Kidney epithelial cell (primary cell): ENCODE measurements around the gene S100A10. TPM values are rescaled to one million over a fixed set of nuclear protein-coding genes. Genes with fewer than 3 reads are reported as not detected.

Experiments used
- DNase-seq: peaks from one replicate; pipeline ENCODE4 v3.0.0-alpha.2; 2010; ENCODE audit warnings: low read depth
- H3K27me3 ChIP-seq: 2 replicates; pipeline ENCODE4 v1.6.0; 2011; ENCODE audit warnings: low read length; ENCODE audit not compliant: control insufficient read depth, insufficient read depth
- H3K36me3 ChIP-seq: 2 replicates; pipeline ENCODE4 v1.5.1; 2011; ENCODE audit warnings: low read length; ENCODE audit not compliant: control insufficient read depth, insufficient read depth
- H3K4me3 ChIP-seq: 2 replicates; pipeline ENCODE4 v1.5.1; 2011; ENCODE audit warnings: low read depth, mild to moderate bottlenecking, control low read depth, low read length
- total RNA-seq: library from RNA; depleted of rRNA; stranded (reverse); fragments of >200 nt; gene quantifications from 2 replicates; pipeline ENCODE4 v1.2.3, GENCODE V29; 2015
- TF ChIP-seq, protein P1 (sequence below): IDR thresholded peaks from 2 replicates; pipeline ENCODE4 v1.5.1; 2011; ENCODE audit warnings: mild to moderate bottlenecking, moderate library complexity, low read length, control low read depth, inconsistent platforms; ENCODE audit not compliant: insufficient read depth, poor library complexity, severe bottlenecking

S100A10 gene
- total RNA-seq, 1 donor from 2014 or later, result 230 TPM

DNA sequence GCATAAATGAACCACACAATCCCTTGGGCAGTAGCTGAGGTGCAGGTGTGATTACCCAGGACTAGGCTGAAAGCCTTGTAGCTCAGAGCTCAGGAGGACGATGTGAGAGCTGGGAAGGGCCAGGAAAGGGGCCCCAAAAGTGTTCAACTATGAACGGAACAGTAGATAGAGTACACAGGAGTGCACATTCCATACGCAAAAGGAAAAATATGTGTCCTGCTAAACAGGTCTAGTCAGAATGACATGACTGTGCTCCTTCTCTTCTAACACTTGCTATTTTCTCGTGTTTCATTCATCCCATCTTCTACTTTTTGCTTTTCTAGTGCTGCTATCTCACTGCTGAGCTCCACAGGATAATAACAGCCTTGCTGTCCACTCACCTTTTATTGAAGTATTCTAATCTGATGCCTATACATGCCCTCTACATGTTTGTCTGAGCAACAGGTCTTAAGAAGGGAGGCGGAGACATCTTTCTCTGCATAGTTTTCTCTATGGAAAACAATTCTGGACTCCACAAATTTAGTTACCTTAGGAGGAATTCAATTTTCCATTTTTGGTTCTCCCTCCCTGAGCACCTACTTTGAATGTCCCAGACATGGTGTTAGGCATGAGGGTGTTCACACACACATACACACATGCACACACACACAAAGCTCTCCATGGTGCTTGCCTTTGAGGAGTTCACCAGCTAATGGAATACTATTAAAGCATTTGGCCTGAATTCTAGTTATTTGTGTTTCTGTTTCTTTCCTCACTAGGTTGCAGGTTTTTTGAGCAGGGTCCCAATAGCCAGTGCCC lies 3.4 kb downstream of the S100A10 start:
- Histone ChIP-seq H3K4me3 (peak overlapping the region; percentile 6), H3K36me3 (peaks cover 2% of the 10 kb centered on the region), H3K27me3 (no peaks in the 10 kb centered on the region)
- no peak for DNase-seq
- TF ChIP-seq, protein P1, sequence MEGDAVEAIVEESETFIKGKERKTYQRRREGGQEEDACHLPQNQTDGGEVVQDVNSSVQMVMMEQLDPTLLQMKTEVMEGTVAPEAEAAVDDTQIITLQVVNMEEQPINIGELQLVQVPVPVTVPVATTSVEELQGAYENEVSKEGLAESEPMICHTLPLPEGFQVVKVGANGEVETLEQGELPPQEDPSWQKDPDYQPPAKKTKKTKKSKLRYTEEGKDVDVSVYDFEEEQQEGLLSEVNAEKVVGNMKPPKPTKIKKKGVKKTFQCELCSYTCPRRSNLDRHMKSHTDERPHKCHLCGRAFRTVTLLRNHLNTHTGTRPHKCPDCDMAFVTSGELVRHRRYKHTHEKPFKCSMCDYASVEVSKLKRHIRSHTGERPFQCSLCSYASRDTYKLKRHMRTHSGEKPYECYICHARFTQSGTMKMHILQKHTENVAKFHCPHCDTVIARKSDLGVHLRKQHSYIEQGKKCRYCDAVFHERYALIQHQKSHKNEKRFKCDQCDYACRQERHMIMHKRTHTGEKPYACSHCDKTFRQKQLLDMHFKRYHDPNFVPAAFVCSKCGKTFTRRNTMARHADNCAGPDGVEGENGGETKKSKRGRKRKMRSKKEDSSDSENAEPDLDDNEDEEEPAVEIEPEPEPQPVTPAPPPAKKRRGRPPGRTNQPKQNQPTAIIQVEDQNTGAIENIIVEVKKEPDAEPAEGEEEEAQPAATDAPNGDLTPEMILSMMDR, result no peak

DNA sequence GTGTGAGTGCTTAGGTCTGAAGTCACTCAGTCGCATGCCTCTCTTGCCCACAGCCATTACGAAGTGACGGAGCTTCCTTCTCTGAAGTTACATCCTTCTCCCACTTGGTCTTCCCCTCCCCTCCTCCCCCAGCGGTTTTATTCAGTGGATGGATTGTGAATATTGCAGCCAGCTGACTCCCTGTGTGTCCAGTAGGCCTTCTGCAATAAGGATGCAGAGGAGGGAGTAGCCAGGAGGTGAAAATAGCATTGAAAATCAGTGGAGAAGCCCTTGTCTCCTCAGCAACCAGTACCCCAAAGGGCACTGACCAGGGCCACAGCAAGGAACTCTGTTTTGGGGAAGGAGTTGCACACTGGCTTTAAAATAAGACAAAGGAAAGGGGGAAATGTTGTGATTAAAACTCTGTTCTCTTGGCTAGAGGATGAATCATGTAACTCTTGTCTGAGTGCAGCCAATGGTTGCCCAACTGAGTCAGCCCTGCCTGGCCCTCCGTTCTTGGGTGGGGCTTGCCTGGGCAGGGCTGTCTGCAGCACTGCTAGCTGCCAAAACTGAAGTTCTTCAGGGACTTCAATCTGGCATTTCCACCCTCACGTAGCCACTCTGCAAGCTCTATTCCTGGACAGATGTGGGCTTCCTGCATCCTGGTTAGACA lies 4.3 kb downstream of the S100A10 start:
- peaks cover 4% of the 10 kb centered on the region for H3K36me3 ChIP-seq
- no peak overlapping the region for H3K4me3 ChIP-seq
- no peak for DNase-seq
- H3K27me3 ChIP-seq, result no peaks in the 10 kb centered on the region
- TF ChIP-seq, protein P1, result no peak

DNA sequence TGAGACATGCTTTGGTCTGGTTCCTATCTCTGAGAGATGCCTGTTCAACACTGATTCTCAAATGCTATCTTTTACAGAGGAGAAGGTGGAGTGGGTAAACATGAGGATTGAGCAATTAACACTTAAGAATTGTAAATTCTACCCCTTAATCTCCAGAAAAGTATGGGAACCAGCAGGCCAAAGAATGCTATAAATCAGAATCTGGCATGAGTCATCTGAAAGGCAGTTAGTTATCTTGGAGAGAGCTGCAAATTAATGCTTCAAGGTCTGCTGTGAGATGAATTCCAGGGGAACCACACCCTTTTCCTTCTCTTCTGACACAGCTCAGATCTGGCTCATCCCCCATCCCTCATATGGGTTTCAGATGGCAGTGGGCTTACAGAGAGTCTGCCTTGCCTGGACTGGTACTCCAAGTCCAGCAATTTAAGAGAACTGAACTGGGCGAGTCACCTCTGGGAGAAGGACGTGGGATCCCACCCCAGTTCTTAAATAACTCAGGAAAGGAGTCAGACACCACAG lies 5.2 kb downstream of the S100A10 start:
- no peaks in the 10 kb centered on the region for H3K27me3 ChIP-seq
- TF ChIP-seq, protein P1, result no peak
- peaks cover 5% of the 10 kb centered on the region for H3K36me3 ChIP-seq
- H3K4me3 ChIP-seq, result no peak overlapping the region
- peak; percentile 89 for DNase-seq

GRCh38 chr1:151986501-151987190 lies 7.0 kb downstream of the S100A10 start:
- TF ChIP-seq, protein P1, result no peak
- Histone ChIP-seq H3K4me3 (no peak overlapping the region), H3K36me3 (peaks cover 5% of the 10 kb centered on the region), H3K27me3 (no peaks in the 10 kb centered on the region)
- DNase-seq, result no peak

DNA sequence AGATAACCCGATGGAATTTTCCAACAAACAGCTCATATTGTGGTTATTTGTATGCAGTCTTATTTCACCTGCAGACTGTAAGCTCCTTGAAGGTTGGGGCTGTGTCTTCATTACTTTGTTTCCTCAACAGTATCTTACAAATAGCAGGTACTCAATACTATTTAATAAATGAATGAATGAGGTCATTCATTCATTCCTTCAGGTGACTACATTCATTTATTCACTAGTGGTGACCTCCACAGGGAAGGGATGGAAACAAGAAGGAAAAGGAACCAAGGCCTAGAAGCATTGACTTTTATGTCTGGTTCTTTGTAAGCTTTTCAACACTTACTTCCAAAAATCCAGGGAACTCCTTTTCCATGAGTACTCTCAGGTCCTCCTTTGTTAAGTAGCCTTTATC lies 7.9 kb downstream of the S100A10 start:
- peaks cover 7% of the 10 kb centered on the region for H3K36me3 ChIP-seq
- DNase-seq, result no peak
- H3K4me3 ChIP-seq, result no peak overlapping the region
- TF ChIP-seq, protein P1, result no peak
- H3K27me3 ChIP-seq, result no peaks in the 10 kb centered on the region
